ENCODE measurements around the gene PRDM16.

Gene PRDM16

DNA sequence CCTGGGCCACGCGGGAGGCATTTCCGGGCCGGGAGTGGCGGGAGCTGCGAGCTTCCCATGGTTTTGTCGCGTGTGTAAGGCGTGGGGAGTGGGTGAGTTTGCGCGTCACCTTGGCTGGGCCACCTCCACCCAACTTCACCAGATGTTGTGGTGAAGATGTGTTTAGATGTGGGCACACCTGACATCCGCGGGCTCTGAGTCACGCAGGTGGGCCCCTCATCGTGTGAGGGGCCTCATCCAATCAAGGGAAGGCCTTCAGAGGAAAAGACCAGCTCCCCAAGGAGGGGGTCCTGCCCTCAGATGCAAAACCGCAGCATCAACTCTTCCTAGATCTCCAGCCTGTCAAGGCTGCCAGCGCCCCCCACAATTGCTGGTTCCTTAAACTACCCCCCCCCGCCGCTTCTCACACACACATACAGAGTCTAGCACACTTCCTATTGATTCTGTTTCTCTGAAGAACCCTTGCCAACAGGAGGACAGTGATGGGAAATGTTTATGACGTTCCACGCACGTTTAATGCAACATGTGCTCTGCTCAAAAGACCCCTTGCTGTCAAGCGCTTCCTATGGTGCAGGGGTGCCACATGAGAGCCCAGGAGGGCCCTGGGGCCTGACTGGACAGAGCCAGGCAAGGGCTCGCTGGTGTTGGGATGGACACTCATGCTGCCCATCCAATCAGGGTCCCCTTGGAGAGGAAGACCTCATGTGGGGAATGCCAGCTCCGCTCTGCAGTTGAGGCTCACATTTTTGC lies 35.8 kb upstream of the PRDM16 start:
- DNase-seq, result no peak

DNA sequence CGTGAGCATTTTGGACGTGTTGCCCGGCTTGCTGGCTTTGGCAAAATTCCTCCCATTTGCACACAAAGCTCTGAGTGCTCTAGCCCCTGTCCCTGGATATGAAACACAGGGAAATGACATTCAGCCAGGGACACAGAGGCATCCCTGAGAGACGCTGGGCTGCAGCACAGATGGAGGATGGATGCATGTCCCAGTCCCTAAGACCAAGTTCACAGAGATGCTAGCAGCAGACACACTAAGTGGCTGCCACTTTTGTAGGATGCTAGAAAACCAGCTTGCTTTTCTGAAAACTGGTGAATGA lies 35.3 kb upstream of the PRDM16 start:
- DNase-seq, result no peak

DNA sequence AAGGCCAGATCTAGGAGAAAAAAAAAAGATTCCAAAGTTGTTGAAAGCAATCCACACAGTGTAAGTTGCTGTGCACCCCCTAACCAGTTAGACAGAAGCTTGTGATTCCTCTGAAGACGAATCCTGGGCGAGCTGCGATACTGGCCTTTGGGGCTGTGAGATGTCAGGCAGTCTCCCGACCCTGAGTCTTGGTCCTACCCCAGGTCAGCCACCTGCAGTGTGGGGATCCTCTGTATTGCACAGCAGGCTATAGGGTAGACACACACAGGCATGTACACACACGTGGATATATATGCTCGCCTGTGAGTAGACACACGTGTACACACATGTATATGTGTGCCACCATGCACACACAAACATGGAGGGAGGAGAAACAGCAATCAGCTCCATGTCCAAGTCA lies 34.8 kb upstream of the PRDM16 start:
- no peak for DNase-seq

DNA sequence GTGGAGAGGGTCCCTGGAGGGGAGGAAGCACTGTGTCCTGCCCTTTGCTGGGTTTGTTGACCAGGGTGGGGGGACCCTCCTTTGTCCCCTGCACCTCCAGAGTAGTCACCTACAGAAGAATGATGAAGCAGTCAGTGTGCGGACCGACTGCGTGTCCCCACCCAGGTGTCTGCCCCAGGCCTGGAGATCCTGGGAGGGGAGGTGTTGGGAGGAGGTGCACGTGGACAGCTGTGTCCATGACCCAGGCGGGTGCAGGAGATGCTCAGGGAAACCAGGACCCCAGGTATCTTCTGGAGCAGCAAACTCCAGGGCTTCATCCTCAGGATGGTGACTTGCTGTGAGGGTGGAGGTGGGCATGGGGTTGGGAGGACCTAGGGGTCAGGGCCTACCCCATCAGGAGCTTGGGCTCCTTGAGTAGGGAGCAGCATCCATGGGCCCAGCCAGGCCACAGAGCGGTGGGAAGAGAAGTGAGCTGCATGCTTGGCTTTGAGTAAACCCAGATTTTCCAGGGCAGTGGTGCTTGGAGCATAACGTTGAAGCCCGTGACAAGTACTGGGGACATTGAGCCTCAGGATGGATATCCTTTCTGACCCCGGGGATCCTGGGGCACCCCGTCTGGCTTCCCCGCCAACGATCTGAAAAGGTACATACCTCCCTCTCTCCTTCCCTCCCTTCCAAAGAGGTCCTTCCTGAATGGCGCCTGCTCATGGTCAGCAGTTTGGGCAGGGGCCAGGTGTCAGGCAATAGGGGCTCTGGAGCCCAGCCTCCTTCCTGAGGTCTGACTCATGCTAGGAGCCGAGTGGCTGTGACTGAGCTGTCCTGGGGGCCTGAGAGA lies 34.1 kb upstream of the PRDM16 start:
- no peak for DNase-seq

DNA sequence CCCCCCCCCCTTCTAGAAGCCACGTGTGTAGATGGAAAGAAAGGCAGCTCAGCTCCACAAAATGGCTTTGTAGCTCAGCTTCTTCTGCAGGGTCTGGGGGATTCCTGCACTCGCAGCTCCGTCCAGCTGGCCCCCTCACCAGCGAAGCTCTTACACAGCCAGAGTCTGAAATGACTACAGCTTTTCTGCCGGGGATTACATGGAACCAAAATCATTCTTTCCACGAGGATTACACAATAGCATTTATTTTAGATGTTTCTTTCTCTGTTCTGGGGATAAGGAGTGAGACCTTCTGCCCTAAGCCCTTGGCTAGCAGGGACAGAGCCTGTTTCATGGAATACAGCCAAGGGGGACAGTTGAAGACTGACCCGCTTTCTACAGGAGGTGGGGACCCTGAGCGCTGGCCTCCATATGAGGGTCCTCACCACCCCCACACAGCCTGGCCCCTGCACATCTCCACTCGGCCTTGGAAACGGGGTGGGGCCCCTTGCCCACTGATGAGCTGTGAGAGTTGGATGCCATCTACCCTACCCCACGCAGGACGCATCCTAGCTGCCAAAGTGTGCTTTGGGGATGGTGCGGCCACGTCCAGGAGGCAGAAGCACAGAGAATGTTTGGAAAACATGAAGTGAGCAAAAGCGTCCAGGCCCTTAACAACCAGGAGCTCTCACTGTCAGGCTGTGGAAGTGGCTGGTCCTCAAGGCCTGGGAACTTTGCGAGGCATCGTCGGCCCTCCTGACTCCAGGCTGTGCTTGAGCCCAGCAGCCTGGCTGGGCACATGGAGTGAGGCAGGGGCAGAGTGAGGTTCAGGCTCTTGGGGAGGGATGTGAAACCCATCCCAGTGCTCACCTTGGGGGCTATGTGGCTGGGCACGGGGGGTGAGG lies 33.2 kb upstream of the PRDM16 start:
- no peak for DNase-seq

DNA sequence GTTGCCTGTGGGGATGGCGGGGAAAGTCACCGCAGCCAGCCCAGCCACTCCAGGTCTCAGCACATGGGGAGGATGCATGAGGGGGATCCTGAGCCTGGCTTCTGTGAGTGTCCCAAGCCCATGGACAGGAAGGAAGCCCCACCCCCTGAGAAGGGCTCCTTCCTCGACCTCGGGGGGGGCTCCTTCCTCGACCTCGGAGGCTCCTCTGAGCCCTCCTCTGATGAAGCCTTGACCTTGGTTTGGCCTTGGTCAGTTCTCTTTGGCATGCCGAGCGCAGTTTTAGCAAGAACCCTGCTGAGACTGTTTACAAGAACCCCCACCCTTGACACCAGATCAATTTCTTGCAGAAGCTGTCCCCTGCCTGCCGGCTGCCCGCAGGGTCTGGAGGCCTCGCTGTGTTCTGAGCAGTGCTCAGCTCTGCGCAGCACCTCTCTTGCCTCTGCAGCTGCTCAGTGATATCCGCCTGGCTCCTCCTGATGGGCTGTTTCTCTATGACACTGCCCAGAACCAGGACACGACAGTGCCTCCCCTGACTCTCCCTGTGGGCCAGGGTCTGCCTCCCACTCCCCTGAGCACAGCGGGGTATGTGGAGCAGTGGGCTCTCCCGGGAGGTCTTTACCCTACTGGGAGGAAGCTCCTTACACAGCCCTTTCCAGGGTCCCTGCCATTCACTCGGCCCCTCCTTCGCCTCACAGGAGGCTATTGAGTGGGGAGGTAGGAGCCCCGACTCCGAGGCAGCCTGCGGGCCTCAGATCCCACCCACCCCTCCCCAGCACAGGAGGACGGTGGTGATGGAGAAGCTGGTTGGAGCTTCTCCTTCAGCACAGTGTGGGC lies 32.3 kb upstream of the PRDM16 start:
- no peak for DNase-seq

DNA sequence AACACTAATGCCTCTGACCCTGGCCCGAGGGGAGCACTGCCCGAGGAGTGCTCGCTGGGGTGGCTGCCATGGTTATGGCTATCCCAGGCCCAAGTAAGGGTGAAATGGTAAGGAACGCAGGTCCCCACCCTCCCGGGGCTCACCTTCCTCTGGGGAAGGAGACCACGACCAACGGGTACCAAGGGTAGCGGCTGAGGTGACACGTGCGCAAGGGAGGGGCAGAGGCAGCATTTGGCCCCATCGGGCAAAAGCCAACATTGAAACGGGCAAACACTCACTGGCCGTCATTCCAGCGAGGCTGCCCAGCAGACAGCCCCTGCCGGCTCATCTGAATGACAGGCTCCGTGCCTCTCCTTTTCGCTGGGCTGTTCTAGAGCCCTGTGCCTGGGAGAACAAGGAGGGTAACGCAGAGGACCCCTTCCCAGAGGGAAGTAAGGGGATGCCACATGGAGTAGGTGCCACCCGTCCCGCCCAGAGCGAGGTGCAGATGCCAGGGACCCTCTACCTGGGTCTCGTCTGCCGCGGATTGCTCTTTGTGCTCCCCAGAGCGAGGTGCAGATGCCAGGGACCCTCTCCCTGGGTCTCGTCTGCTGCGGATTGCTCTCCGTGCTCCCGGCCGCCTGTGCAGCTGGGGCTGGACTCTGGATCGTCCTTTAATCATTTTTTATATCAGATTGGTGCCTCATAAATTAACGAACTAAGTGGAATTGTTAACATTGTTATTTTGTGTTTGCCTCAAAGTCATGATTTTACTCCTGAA lies 31.5 kb upstream of the PRDM16 start:
- no peak for DNase-seq

DNA sequence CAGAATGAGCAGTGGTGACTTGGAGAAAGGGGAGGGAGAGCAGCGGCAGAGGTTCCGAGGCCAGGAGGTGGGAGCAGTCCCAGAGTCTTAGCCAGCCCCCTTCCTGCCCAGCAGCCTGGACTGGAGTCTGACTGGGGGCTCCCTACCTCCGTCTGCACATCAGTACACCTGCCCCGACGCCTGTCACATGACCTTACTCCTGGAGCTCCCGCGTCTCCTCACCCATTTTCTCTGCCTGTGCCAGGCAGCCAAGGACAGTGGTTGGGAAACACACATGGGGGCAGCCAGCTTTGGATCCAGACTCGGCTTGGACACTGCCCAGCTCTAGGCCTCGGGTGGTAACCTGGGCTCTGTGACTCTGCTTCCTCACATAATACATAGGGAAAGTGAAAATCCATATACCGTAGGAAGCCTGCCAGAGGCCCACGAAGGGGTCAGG lies 30.9 kb upstream of the PRDM16 start:
- DNase-seq, result no peak

DNA sequence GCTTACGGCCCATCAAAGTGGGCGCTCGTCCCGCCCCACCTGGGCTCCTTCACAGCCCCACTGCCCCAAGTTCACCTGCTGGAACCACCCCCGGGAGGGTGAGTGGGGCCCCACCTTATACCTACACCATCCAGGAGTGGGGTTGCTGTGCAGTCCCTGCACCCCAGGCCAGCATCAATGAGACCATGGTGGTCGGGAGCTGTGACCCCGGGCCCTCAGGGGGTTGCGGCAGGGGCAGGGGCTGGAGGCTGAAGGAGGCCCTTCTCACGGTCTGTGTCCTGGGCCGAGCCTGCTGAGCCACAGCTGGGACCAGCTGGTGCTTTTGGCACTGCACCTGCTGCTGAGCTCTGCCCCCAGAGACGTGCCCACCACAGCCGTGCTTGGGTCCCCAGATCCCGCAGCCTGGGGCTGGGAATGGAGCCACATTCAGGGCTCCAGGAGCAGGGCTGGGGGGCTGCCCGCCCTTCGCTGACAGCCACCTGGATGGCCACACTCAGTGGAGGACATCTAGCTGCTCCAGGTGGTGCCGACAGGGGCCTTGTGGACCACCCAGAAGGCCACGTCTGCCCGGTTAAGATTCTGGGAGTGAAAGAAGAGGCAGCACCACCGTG lies 30.3 kb upstream of the PRDM16 start:
- DNase-seq, result no peak

DNA sequence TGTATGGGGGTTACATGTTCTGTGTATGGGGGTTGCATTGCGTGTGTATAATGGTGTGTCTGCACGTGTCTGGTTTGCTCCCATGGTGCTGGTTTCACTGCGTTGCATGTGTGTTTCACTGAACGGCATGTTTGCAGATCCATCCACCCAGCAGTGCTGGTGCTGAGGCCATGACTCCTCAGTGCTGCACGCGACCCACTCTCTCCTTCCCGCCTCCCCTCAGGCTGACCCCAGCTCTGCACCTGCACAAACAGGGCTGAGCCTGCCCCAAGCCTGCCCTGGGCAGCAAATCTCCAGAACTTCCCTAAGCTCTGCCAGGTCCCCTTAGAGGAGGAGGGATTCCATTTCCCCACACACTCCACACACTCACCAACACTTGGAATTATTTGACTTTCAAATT lies 29.0 kb upstream of the PRDM16 start:
- no peak for DNase-seq

DNA sequence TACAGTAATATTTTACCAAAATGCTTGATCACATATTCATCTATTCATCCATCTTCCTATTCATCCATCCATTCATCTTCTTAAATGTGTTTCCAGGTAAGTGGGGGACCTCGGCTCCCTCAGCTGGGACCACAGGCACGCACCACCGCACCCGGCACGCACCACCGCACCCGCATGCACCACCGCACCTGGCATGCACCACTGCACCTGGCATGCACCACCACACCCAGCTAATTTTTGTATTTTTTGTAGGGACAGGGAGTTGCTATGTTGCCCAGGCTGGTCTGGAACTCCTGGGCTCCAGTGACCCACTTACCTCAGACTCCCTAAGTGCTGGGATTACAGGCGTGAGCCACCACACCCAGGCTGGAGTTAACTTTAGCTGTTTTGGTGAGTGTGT lies 26.5 kb upstream of the PRDM16 start:
- DNase-seq, result no peak

DNA sequence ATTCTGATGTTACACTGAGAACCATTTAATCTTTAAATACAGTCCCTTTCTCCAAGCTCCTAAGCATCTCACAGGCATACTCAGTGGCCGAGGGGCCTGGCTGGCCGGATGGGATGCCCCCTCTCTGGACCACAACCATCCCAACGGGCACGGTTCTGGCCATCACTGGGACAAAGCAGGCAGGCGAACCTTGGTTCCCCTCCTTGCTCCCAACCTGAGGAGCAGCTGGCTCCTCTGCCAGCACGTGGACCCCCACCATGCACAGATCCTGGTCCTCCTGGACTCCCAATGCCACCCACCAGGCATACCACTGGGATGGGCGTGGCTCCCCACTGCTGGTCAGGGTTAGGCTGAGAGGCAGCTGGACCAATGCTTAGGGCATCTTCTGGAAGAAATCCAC lies 19.8 kb upstream of the PRDM16 start:
- no peak for DNase-seq

DNA sequence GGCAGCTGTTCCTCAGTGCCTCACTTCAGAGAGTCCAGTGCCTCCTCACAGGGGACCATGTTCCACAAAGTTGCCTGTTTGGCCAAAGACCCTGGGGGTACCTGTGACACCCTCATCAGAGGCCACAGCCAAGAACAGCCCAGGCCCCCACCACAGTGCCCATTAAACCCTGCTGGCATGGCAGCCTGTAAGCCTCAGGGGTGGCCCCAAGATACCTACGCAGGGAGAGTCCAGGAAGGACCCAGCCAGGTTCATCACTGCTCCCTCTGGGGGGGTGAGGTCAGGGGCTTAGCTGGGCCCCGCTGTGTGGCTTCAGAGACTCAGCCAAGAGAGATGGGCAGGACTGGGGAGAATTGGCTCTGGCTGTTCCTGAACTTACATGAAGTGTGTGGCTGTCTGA lies 19.1 kb upstream of the PRDM16 start:
- no peak for DNase-seq

DNA sequence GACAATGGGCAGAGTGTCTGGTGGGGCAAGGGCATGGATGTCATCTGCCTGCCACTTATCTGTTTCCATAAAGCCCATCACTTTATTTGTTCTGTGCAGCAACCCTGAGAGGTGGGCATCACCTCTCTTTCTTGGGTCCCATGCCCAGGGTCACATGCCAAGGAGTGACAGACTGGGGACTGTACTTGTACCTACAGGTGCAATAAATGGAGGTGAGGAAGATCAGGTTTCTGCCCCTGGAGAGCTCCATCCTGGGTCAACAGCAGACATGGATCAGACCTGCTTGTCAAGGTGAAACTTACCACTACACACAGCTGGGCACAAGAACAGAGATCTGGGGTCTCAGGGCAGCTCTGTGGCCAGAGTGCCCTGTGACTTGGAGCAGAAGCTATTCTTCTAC lies 18.4 kb upstream of the PRDM16 start:
- DNase-seq, result no peak

DNA sequence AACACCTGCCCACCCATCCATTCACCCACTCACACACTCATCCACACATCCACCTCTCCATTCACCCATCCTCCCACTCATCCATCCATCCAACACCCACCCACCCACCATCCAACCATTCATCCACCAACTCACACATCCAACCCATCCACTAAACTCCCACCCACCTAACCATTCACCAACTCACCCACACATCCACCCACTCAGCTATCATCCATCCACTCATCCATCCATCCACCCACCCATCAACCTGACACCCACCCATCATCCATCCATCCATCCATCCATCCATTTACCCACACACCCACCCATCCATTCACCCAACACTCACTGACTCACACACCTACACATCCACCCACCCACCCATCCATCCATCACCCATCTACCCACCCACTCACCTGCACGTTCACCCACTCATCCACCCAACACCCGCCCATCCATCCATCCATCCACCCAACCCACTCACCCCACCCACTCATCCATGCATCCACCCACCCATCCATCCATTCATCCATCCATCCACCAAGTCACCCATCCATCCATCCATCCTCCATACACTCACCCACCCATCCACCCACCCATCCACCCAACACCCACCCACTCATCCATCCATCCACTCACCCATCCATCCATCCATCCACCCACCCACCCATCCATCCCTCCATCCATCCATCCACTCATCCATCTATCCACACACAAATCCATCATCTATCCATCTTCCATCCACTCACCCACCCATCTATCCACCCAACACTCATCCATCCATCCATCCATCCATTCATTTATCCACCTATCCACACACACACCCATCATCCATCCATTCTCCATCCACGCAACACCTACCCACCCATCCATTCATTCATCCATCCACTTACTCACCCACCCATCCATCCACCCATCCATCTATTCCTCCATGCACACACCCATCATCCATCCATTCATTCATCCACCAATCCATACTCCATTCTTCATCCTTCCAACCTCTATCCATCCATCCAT lies 17.4 kb upstream of the PRDM16 start:
- DNase-seq, result no peak

DNA sequence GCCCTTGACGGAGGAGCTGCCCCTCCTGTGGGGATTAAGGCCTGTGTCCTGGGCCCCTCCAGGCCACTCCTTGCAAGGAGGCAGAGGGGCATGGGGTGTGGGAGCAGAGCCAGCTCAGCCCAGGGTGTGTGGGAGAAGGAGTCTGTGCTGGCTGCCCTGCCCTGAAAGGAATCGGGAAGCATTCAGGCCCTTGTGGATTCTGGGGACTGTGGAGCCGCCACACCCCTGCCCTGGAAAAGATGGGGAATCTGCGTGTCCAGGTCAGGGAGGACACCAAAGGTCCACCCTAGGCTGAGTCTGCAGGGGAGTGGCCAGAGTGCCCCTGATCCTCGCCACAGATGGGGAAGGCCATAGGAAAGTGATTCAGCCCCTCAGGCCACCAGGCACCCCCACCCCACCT lies 16.5 kb upstream of the PRDM16 start:
- no peak for DNase-seq

DNA sequence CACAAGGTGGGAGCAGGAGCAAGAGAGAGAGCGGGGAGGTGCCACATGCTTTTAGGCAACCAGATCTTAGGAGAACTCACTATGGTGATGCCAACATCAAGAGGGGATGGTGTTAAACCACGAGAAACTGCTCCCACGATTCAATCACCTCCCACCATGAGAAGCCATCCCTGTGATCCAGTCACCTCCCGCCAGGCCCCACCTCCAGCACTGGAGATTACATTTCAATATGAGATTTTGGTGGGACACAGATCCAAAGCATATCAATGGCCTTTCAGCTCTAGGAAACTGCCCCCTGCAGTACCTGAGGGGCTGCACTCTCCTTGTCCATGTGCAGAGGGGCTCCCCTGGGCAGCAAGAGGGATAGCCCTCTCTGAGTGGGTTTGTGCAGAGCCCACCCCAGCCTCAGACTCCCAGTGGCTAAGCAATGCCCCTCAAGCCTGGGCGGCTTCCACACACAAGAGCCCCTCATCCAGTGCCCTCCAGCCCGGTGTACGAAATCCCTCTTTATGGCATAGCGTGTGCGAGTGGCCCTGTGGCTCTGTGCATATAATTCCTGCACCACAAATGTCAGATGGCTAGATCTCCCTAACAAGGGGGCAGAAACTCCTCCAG lies 15.5 kb upstream of the PRDM16 start:
- no peak for DNase-seq

DNA sequence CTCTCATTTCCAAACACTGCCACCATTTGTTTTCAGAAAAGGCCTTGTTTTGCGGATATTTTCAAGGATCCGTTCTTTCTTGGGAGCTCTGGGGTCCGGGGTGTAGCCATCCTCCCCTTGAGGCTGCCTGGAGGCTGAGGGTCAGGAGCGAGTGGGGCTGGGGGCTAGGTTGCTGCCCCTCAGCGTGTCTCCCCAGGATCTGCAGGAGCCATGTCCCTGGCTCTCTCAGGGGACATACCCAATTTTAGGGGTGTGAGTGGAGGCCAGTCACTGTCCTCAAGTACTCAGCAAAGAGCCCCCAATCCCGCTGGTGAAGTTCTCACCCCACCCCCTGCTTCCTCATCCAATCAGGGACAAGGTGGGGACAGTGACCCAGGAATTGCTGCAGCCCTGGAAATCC lies 15.0 kb upstream of the PRDM16 start:
- no peak for DNase-seq

DNA sequence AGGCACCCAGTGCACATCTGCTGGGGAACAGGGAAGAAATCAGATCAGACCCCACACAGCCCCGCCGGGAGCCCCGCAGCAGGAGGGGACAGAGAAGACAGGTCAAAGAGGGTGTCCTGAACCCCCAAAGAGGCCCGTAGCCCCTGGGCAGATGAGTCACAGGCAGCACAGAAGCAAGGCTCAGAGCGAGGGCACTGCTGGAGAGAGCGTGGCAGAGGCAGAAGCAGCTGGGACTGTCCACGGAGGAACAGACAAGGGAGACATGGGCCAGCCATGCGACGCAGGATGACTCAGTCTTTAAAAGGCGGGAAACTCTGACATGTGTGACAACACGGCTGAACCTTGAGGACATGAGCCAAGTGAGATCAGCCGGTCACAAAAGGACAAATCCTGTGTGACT lies 14.5 kb upstream of the PRDM16 start:
- DNase-seq, result no peak

DNA sequence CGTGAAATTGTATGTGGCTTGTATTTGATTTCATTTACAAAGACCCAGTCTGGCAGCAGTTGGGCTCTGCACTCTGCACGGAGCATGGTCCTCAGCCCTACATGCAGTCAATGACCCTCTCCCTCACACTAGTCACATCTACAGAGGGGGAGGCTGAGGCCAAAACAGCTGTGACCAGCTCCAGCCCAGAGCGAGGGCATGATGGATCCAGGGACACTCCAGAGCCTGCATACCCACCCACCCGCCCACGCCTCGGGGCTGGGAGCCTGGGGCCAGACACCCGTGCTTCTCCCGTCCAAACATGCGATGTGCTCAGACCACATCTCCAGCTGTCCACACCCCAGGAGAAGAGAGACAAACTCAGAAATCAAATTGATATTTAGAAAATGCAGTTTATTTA lies 14.0 kb upstream of the PRDM16 start:
- no peak for DNase-seq
